Measurements from ENCODE around the gene SRSF7.
"Not testable (repeated sequence)": the region's sequence is repeated elsewhere in the genome, so short reads cannot be mapped to it uniquely, and the experiment has no call there.

DNA sequence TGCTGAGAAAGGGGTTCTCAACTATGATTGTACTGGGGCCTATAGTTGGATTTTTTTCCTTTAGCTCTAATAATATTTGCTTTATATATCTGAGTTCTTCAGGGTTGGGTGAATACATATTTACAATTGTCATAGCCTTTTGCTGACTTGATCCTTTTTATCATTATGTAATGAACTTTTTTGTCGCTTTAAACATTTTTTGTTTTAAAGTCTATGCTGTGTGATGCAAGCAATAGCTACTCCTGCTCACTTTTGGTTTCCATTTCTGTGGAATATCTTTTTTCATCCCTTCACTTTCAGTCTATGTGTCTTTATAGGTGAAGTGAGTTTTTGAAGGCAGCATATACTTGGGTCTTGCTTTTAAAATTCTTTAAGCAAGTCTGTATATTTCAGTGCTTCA is 36.2 kb downstream of the SRSF7 start:
- TF ChIP-seq SUZ12 (IDR thresholded peaks at IDR 0.05); FOXM1 (IDR thresholded peaks at IDR 0.05; ENCODE audit: borderline replicate concordance); SP1 (IDR thresholded peaks at IDR 0.05); CTBP1 (IDR thresholded peaks at IDR 0.05; ENCODE audit: borderline replicate concordance); ELF4 (IDR thresholded peaks at IDR 0.05); TARDBP (IDR thresholded peaks at IDR 0.05); BHLHE40 (IDR thresholded peaks at IDR 0.05; ENCODE audit: borderline replicate concordance): not testable (repeated sequence)

Measured in HEK293T (cell line).